Thyroid gland (tissue), 4 donors: ENCODE results near the gene RGS19. TPM values are rescaled to one million over a fixed set of nuclear protein-coding genes. Genes with fewer than 3 reads are reported as not detected.

Experiments used
- DNase-seq, 2 donors: peaks; one replicate each; pipeline ENCODE4 v3.0.0-alpha.2; 2019
- H3K27ac ChIP-seq, 3 donors: fragments of 200-600 bp; sonication (generic); 1 replicate in 2 of 3; 2 replicates in 1 of 3; pipeline ENCODE4 v1.5.1; 2016 to 2019; ENCODE audit warnings: mild to moderate bottlenecking in 1 of 3, moderate library complexity in 1 of 3
- H3K27me3 ChIP-seq: fragments of 200-600 bp; sonication (generic); one replicate; pipeline ENCODE4 v1.5.1; 2019
- H3K36me3 ChIP-seq, 2 donors: fragments of 200-600 bp; sonication (generic); one replicate each; pipeline ENCODE4 v1.5.1; 2016 to 2019
- H3K4me1 ChIP-seq, 2 donors: fragments of 200-600 bp; sonication (generic); one replicate each; pipeline ENCODE4 v1.5.1; 2017 to 2019
- H3K4me3 ChIP-seq, 3 donors: fragments of 200-600 bp; sonication (generic); replicated peaks in 1 of 3; 1 replicate in 2 of 3; 2 replicates in 1 of 3; pipeline ENCODE4 v1.5.1; 2016; ENCODE audit warnings: mild to moderate bottlenecking in 1 of 3
- H3K9me3 ChIP-seq: fragments of 200-600 bp; sonication (generic); one replicate; pipeline ENCODE4 v1.5.1; 2017
- POLR2A ChIP-seq, 2 donors: fragments of 450-650 bp; IDR thresholded peaks; one replicate each; pipeline ENCODE4 v1.6.1; 2017; ENCODE audit warnings: antibody characterized with exemption in 2 of 2, mild to moderate bottlenecking in 2 of 2, moderate library complexity in 1 of 2
- WGBS, 2 donors: methylation state at CpG; one replicate each; pipeline ENCODE4 v1.1.5; 2017; 5-methylcytosine and 5-hydroxymethylcytosine counted together
- intact Hi-C: fragments of 100-400 bp; cut with DNase I; formaldehyde crosslinking; loops from one replicate; pipeline ENCODE4 v1.15.1; 2023
- total RNA-seq, 4 donors: library from RNA; depleted of rRNA; stranded (reverse); fragments of >200 nt; gene quantifications; one replicate each; pipeline ENCODE4 v1.2.3, GENCODE V29; 2016
- TF ChIP-seq, protein P1 (sequence below), 6 experiments: fragments of 200-600 bp in 3 of 6; fragments of 450-650 bp in 3 of 6; sonication (generic) in 3 of 6; IDR thresholded peaks; one replicate each; pipeline ENCODE4 v1.5.1; 2016 to 2019; ENCODE audit warnings: antibody characterized with exemption in 6 of 6, mild to moderate bottlenecking in 2 of 6, inconsistent platforms in 1 of 6, moderate library complexity in 1 of 6

Gene RGS19
- total RNA-seq, 4 donors from 2014 or later = 10.5 to 17.2 (median 13.4) TPM

DNA sequence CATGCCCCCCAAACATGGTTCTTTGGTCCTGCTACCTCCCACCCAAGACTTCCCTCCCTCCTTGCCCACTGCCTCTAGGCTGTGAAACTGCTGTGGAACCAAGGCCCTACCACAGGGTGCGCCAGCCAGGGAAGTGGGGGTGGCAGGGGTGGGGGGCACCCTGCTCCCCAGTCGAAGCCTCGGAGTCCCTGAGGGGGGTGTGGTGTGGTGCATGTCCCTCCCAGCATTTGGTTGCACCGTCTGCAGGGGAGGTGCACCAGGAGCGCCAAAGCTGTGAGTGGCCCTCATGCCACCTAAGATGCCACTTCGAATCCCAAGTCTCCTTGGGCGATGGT is 1.8 kb downstream of the RGS19 start:
- no peak for TF ChIP-seq POLR2A (IDR thresholded peaks at IDR 0.05)
- TF ChIP-seq, protein P1, sequence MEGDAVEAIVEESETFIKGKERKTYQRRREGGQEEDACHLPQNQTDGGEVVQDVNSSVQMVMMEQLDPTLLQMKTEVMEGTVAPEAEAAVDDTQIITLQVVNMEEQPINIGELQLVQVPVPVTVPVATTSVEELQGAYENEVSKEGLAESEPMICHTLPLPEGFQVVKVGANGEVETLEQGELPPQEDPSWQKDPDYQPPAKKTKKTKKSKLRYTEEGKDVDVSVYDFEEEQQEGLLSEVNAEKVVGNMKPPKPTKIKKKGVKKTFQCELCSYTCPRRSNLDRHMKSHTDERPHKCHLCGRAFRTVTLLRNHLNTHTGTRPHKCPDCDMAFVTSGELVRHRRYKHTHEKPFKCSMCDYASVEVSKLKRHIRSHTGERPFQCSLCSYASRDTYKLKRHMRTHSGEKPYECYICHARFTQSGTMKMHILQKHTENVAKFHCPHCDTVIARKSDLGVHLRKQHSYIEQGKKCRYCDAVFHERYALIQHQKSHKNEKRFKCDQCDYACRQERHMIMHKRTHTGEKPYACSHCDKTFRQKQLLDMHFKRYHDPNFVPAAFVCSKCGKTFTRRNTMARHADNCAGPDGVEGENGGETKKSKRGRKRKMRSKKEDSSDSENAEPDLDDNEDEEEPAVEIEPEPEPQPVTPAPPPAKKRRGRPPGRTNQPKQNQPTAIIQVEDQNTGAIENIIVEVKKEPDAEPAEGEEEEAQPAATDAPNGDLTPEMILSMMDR (IDR thresholded peaks at IDR 0.05) = no peak
- H3K36me3 ChIP-seq = peaks cover 0 to 10% of the 10 kb centered on the region in 2 donors
- H3K27me3 ChIP-seq = no peaks in the 10 kb centered on the region
- no peak for DNase-seq
- no peak overlapping the region for H3K4me3 ChIP-seq
- no peak overlapping the region for H3K27ac ChIP-seq
- intact Hi-C loops = no loop called here
- peaks cover 11 to 17% of the 10 kb centered on the region in 2 donors for H3K4me1 ChIP-seq
- 60 to 63% methylated on average over 1 to 7 of the region's 7 CpGs for WGBS, 2 donors
- no peaks in the 10 kb centered on the region for H3K9me3 ChIP-seq

DNA sequence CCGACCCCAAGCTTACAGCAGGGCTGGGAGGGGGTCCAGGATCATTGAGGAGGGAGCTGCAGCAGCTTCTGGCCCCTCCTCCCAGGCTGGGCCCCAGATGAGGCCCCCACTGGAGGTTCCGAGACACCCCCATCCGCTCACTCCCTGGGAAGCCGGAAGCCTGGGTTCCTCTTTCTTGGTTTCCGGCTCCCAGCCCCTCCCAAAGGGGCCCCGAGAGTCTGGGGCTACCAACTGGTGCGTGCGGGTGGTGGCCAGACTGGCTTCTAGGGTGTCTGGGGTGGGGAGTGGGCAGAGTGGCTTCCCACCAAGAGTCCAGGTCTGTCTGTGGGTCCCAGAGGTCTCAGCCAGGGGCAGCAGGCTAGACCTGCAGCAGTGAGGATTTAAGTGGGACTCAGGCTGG is 2.2 kb downstream of the RGS19 start:
- intact Hi-C loops = no loop called here
- no peak for DNase-seq
- WGBS, 2 donors = 80 to 96% methylated on average over 1 to 4 of the region's 8 CpGs
- no peak overlapping the region for H3K4me3 ChIP-seq
- peaks cover 0 to 10% of the 10 kb centered on the region in 2 donors for H3K36me3 ChIP-seq
- H3K27me3 ChIP-seq = no peaks in the 10 kb centered on the region
- H3K9me3 ChIP-seq = no peaks in the 10 kb centered on the region
- H3K4me1 ChIP-seq = peaks cover 11 to 17% of the 10 kb centered on the region in 2 donors
- TF ChIP-seq, protein P1 (IDR thresholded peaks at IDR 0.05) = no peak
- no peak for TF ChIP-seq POLR2A (IDR thresholded peaks at IDR 0.05)
- no peak overlapping the region for H3K27ac ChIP-seq

DNA sequence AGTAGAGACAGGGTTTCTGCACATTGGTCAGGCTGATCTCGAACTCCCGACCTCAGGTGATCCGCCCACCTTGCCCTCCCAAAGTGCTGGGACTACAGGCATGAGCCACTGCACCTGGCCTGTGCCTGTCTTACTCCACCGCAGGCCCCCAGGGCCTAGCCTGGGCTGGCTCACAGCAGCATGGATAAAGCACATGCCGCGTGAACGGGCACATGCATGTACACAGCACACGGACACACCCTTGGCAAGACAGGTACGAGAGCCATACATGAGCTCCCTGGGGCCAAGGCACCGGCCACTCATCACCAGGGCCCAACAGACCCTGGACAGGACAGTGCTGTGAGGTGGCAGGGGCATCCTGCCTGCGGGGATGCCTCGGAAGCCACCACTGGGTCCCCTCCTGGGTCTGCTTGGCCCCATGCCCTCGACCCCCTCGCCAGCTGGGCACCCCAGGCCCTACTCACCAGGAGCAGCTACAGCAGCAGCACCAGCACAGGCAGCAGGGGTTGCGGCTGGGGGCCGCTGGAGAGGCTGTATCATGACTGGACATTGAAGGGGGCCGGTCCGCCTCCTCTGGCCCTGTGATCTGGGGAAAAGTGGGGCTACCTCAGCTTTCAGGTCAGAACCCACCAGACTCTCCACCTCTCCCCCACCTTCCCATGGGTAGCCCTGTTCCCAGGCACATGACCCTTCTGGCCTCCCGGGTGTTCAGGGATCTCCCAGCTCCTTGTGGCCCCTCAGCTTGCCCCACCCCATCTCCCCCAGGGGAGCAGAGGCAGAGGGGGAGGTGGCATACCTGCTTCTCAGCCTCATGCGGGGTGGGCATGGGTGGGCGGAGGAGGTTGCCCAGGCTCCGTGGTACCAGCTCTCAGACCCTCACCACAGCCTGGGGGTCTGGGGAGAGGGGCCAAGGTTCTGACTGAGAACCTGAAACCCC is 3.0 kb downstream of the RGS19 start:
- no peak overlapping the region for H3K27ac ChIP-seq
- H3K9me3 ChIP-seq = no peaks in the 10 kb centered on the region
- intact Hi-C loops = no loop called here
- WGBS, 2 donors = 94 to 95% methylated on average over 19 to 20 of the region's 22 CpGs
- H3K4me3 ChIP-seq = no peak overlapping the region
- peaks cover 11 to 17% of the 10 kb centered on the region in 2 donors for H3K4me1 ChIP-seq
- TF ChIP-seq, protein P1 (IDR thresholded peaks at IDR 0.05) = no peak
- no peak for TF ChIP-seq POLR2A (IDR thresholded peaks at IDR 0.05)
- DNase-seq = no peak
- no peaks in the 10 kb centered on the region for H3K27me3 ChIP-seq
- H3K36me3 ChIP-seq = peaks cover 0 to 10% of the 10 kb centered on the region in 2 donors

DNA sequence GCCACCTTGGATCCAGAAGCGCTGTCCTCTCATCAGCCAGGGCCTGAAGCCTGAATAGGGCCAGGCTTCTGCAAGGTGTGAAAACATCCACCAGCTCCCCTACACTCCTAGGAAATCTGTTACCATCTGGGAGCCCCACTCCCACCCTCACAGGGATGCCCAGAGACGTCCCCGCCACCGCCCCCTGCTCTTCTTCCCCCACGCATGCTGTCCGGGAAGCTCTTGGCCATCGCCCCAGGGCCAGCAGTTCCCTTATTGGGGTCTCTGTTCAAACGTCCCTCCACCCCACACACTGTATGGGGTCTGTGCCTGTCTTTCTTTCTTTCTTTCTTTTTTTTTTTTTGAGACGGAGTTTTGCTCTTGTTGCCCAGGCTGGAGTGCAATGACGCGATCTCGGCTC is 3.8 kb downstream of the RGS19 start:
- H3K27ac ChIP-seq = no peak overlapping the region
- H3K4me3 ChIP-seq = no peak overlapping the region
- no peaks in the 10 kb centered on the region for H3K27me3 ChIP-seq
- no peaks in the 10 kb centered on the region for H3K9me3 ChIP-seq
- H3K4me1 ChIP-seq = peaks cover 11 to 17% of the 10 kb centered on the region in 2 donors
- intact Hi-C loops = no loop called here
- 95% methylated on average over 12 of the region's 12 CpGs for WGBS, 2 donors
- TF ChIP-seq POLR2A (IDR thresholded peaks at IDR 0.05) = no peak
- TF ChIP-seq, protein P1 (IDR thresholded peaks at IDR 0.05) = no peak
- H3K36me3 ChIP-seq = peaks cover 0 to 10% of the 10 kb centered on the region in 2 donors
- no peak for DNase-seq

DNA sequence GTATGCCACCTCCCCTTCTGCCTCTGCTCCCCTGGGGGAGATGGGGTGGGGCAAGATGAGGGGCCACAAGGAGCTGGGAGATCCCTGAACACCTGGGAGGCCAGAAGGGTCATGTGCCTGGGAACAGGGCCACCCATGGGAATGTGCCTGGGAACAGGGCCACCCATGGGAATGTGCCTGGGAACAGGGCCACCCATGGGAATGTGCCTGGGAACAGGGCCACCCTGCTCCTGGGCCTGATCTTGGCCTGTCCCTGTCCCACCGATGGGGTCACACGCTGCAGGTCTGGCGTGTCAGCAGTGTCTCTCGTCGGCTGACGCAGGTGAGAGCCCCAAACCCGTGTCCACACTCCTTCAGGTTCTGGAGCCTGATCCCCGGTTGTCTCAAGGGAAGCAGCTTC is 4.4 kb downstream of the RGS19 start:
- peaks cover 0 to 10% of the 10 kb centered on the region in 2 donors for H3K36me3 ChIP-seq
- WGBS, 2 donors = 95% methylated on average over 8 of the region's 8 CpGs; no CpG with 5 or more reads in 1 of the 2 donors

More for the DNA sequence above, 4.4 kb downstream of the RGS19 start:
- DNase-seq = no peak
- Histone ChIP-seq H3K27me3 (no peaks in the 10 kb centered on the region), H3K4me1 (peaks cover 11 to 17% of the 10 kb centered on the region in 2 donors), H3K27ac (no peak overlapping the region), H3K4me3 (no peak overlapping the region), H3K9me3 (no peaks in the 10 kb centered on the region)
- intact Hi-C loops = no loop called here
- TF ChIP-seq, protein P1 (IDR thresholded peaks at IDR 0.05) = no peak
- no peak for TF ChIP-seq POLR2A (IDR thresholded peaks at IDR 0.05)
